Activated CD8-positive, alpha-beta T cell treated with anti-CD3 and anti-CD28 coated beads for 36 hours (primary cell): ENCODE measurements around the gene DAPK1. TPM values are rescaled to one million over a fixed set of nuclear protein-coding genes. Genes with fewer than 3 reads are reported as not detected.

Source experiments
- ATAC-seq: fragments of 200-7000 bp; cut with Tn5 transposase; one replicate; pipeline ENCODE4 v1.10.0; 2021; ENCODE audit warnings: mild to moderate bottlenecking, moderate library complexity
- CTCF ChIA-PET: fragments of 350-600 bp; sonication (Branson Sonifier 250); formaldehyde crosslinking; loops from one replicate; lab custom pipeline; 2021; ENCODE audit warnings: antibody characterized with exemption; lab: Charles Lee
- POLR2A ChIA-PET: fragments of 350-600 bp; sonication (Branson Sonifier 250); formaldehyde crosslinking; loops from one replicate; lab custom pipeline; 2021; ENCODE audit warnings: antibody characterized with exemption; lab: Charles Lee
- DNase-seq: peaks from one replicate; pipeline ENCODE4 v3.0.0-alpha.2; 2020
- H3K27ac Mint-ChIP-seq: one replicate; pipeline ENCODE4 v1.8.0; 2021; ENCODE audit warnings: mild to moderate bottlenecking, mixed read lengths
- H3K27me3 Mint-ChIP-seq: one replicate; pipeline ENCODE4 v1.8.0; 2021; ENCODE audit warnings: mixed read lengths
- H3K36me3 Mint-ChIP-seq: one replicate; pipeline ENCODE4 v1.8.0; 2021; ENCODE audit warnings: low read depth, mixed read lengths
- H3K4me1 Mint-ChIP-seq: one replicate; pipeline ENCODE4 v1.8.0; 2021; ENCODE audit warnings: low read depth, mixed read lengths
- H3K4me3 Mint-ChIP-seq: one replicate; pipeline ENCODE4 v1.8.0; 2021; ENCODE audit warnings: mild to moderate bottlenecking, moderate library complexity, mixed read lengths
- H3K9me3 Mint-ChIP-seq: one replicate; pipeline ENCODE4 v1.8.0; 2021; ENCODE audit warnings: mixed read lengths
- intact Hi-C: fragments of 100-400 bp; cut with micrococcal nuclease; formaldehyde crosslinking; loops from one replicate; pipeline ENCODE4 v1.10.0; 2022
- total RNA-seq, 2 experiments: library from RNA; stranded (reverse); gene quantifications; one replicate each; pipeline ENCODE4 v1.2.3, GENCODE V29; 2021
- TF ChIP-seq, protein P1 (sequence below): fragments of 200-600 bp; IDR thresholded peaks from one replicate; pipeline ENCODE4 v1.8.0; 2022; ENCODE audit warnings: antibody characterized with exemption, mild to moderate bottlenecking

Gene DAPK1
- total RNA-seq, 2 experiments from 2014 or later, result 1.7 to 2.1 TPM

DNA sequence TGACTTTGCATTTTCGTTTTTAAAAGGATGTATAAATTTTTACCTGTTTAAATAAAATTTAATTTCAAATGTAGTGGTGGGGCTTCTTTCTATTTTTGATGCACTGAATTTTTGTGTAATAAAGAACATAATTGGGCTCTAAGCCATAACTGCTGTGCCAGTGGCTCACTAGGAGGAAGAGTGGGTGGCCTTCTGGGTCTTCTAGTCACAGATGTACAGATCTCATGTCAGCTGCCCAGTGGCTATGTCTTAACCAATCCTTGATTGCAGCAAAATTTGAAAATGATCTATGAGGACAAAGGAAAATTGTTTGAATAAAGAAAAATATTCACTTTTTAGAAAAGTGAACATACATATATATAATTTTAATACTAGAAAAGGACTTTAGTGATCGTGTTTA lies 233.7 kb downstream of the DAPK1 start:
- no peaks in the 10 kb centered on the region for H3K9me3 Mint-ChIP-seq
- no peaks in the 10 kb centered on the region for H3K36me3 Mint-ChIP-seq
- H3K27ac Mint-ChIP-seq, result no peak overlapping the region
- ChIA-PET CTCF (no interaction called here), POLR2A (no interaction called here)
- no peak for DNase-seq
- TF ChIP-seq, protein P1, sequence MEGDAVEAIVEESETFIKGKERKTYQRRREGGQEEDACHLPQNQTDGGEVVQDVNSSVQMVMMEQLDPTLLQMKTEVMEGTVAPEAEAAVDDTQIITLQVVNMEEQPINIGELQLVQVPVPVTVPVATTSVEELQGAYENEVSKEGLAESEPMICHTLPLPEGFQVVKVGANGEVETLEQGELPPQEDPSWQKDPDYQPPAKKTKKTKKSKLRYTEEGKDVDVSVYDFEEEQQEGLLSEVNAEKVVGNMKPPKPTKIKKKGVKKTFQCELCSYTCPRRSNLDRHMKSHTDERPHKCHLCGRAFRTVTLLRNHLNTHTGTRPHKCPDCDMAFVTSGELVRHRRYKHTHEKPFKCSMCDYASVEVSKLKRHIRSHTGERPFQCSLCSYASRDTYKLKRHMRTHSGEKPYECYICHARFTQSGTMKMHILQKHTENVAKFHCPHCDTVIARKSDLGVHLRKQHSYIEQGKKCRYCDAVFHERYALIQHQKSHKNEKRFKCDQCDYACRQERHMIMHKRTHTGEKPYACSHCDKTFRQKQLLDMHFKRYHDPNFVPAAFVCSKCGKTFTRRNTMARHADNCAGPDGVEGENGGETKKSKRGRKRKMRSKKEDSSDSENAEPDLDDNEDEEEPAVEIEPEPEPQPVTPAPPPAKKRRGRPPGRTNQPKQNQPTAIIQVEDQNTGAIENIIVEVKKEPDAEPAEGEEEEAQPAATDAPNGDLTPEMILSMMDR, result no peak
- peaks cover 20% of the 10 kb centered on the region for H3K27me3 Mint-ChIP-seq
- ATAC-seq, result no peak
- intact Hi-C loops, result no loop called here
- no peaks in the 10 kb centered on the region for H3K4me1 Mint-ChIP-seq
- H3K4me3 Mint-ChIP-seq, result no peak overlapping the region

GRCh38 chr9:87732344-87732743 lies 234.7 kb downstream of the DAPK1 start:
- Mint-ChIP-seq H3K9me3 (no peaks in the 10 kb centered on the region), H3K27me3 (peaks cover 21% of the 10 kb centered on the region), H3K27ac (no peak overlapping the region), H3K36me3 (no peaks in the 10 kb centered on the region), H3K4me3 (no peak overlapping the region), H3K4me1 (no peaks in the 10 kb centered on the region)
- ChIA-PET CTCF (interaction anchor here (1.1 kb wide), 1 partner anchor 48 kb away, joined by 3 read pairs; no protein-coding TSS in a partner anchor), POLR2A (no interaction called here)
- intact Hi-C loops, result no loop called here
- ATAC-seq, result no peak
- TF ChIP-seq, protein P1, result no peak
- DNase-seq, result no peak

DNA sequence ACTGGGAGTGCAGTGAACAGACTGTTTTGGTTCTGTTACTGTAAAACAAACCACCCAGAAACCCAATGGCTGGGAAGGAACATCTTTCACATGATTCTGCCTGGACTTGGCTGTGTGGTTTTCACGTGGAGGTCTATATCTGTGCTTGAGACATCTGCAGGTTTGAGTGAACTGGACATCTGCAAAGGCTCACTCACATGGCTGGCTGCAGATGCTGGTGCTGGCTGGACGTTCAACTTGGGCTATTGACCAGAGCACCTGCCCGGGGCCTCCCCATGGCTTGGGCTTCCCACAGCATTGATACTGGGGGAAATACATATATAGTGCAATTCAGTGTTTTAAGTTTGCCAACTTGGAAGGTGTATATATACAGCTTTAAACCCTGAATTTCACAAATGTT lies 235.1 kb downstream of the DAPK1 start:
- Mint-ChIP-seq H3K9me3 (peaks cover 2% of the 10 kb centered on the region), H3K27me3 (peaks cover 17% of the 10 kb centered on the region), H3K36me3 (no peaks in the 10 kb centered on the region), H3K4me1 (no peaks in the 10 kb centered on the region), H3K4me3 (no peak overlapping the region), H3K27ac (no peak overlapping the region)
- DNase-seq, result no peak
- no peak for ATAC-seq
- POLR2A ChIA-PET, result no interaction called here
- TF ChIP-seq, protein P1, result no peak
- intact Hi-C loops, result no loop called here
- CTCF ChIA-PET, result interaction anchor here (1.1 kb wide), 1 partner anchor 49 kb away, joined by 3 read pairs; no protein-coding TSS in a partner anchor

- intact Hi-C loops, result no loop called here
- peaks cover 2% of the 10 kb centered on the region for H3K9me3 Mint-ChIP-seq
- ATAC-seq (no peak), DNase-seq (no peak)
- TF ChIP-seq, protein P1, result no peak
- ChIA-PET POLR2A (no interaction called here), CTCF (interaction anchor here (1.1 kb wide), 1 partner anchor 49 kb away, joined by 3 read pairs; no protein-coding TSS in a partner anchor)
- H3K27me3 Mint-ChIP-seq, result peaks cover 15% of the 10 kb centered on the region
- no peaks in the 10 kb centered on the region for H3K36me3 Mint-ChIP-seq
- H3K27ac Mint-ChIP-seq, result no peak overlapping the region
- no peaks in the 10 kb centered on the region for H3K4me1 Mint-ChIP-seq
- no peak overlapping the region for H3K4me3 Mint-ChIP-seq
These were observed 235.8 kb downstream of the DAPK1 start for GRCh38 chr9:87733273-87734052.

DNA sequence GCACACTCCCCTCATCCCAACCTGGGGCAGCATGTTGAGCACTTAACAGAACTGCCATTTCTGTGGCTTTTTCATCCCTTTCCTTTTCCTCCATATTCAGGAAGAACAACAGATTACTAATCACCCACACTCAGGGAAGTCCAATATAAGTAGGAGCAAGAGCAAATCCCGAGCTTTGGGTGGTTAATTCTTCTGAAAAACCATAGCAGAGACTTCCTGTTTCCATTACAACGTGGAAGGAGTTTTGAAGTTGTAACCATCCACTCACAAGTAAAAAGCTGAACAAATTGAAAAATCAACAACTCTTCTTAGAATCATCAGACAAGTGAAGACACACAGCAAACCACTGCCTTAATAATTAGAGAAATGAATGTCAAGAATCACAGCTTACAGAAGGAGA lies 236.4 kb downstream of the DAPK1 start:
- TF ChIP-seq, protein P1, result no peak
- ATAC-seq, result no peak
- H3K36me3 Mint-ChIP-seq, result no peaks in the 10 kb centered on the region
- CTCF ChIA-PET, result no interaction called here
- POLR2A ChIA-PET, result no interaction called here
- H3K27me3 Mint-ChIP-seq, result peaks cover 15% of the 10 kb centered on the region
- no peak overlapping the region for H3K4me3 Mint-ChIP-seq
- no peak overlapping the region for H3K27ac Mint-ChIP-seq
- intact Hi-C loops, result no loop called here
- no peaks in the 10 kb centered on the region for H3K4me1 Mint-ChIP-seq
- no peak for DNase-seq
- peaks cover 2% of the 10 kb centered on the region for H3K9me3 Mint-ChIP-seq
